Duodenal mucosa (tissue), 2 donors: Measurements from ENCODE around the gene CRYBG3.

Experiments
- H3K27ac ChIP-seq: one replicate; pipeline ENCODE4 v1.7.0; 2013; ENCODE audit warnings: low read depth, low read length
- H3K27me3 ChIP-seq, 2 donors: one replicate each; pipeline ENCODE4 v1.7.0; 2013; ENCODE audit warnings: low read length in 2 of 2, control low read depth in 1 of 2; ENCODE audit not compliant: insufficient read depth in 2 of 2, control insufficient read depth in 1 of 2
- H3K36me3 ChIP-seq, 2 donors: one replicate each; pipeline ENCODE4 v1.7.0; 2013; ENCODE audit warnings: low read length in 2 of 2, control low read depth in 1 of 2; ENCODE audit not compliant: insufficient read depth in 2 of 2, control insufficient read depth in 1 of 2
- H3K4me1 ChIP-seq, 2 donors: one replicate each; pipeline ENCODE4 v1.7.0; 2013; ENCODE audit warnings: low read length in 2 of 2, control low read depth in 1 of 2; ENCODE audit not compliant: insufficient read depth in 2 of 2, control insufficient read depth in 1 of 2
- H3K4me3 ChIP-seq, 2 donors: one replicate each; pipeline ENCODE4 v1.7.0; 2013; ENCODE audit warnings: low read length in 2 of 2, low read depth in 1 of 2
- H3K9ac ChIP-seq, 2 donors: one replicate each; pipeline ENCODE4 v1.7.0; 2013; ENCODE audit warnings: low read length in 2 of 2, low read depth in 1 of 2
- H3K9me3 ChIP-seq, 2 donors: one replicate each; pipeline ENCODE4 v1.7.0; 2013; ENCODE audit warnings: low read length in 2 of 2, control low read depth in 1 of 2; ENCODE audit not compliant: control insufficient read depth in 1 of 2

The CRYBG3 gene

GRCh38 chr3:97821774-97822358, at the start of gene CRYBG3:
Gene CRYBG3, plus strand, starts transcription at chr3:97822011. Its CDS starts 196 bp downstream, at chr3:97822207.
- Histone ChIP-seq H3K36me3 (no peaks in the 10 kb centered on the region), H3K9me3 (no peaks in the 10 kb centered on the region), H3K4me3 (peak within 1 kb of the TSS; percentile 89), H3K4me1 (peaks cover 14 to 20% of the 10 kb centered on the region in 2 donors), H3K9ac (peak within 1 kb of the TSS; percentile 71 to 73), H3K27ac (peak within 1 kb of the TSS; percentile 64), H3K27me3 (no peaks in the 10 kb centered on the region)

- no peaks in the 10 kb centered on the region for H3K27me3 ChIP-seq
- no peaks in the 10 kb centered on the region for H3K4me1 ChIP-seq
- no peak overlapping the region for H3K9ac ChIP-seq
- H3K9me3 ChIP-seq, result no peaks in the 10 kb centered on the region
- no peak overlapping the region for H3K27ac ChIP-seq
- H3K4me3 ChIP-seq, result no peak overlapping the region
- no peaks in the 10 kb centered on the region for H3K36me3 ChIP-seq
Observed at GRCh38 chr3:97772926-97773325, 48.9 kb upstream of the CRYBG3 start.

- Histone ChIP-seq H3K9me3 (no peaks in the 10 kb centered on the region), H3K36me3 (no peaks in the 10 kb centered on the region), H3K9ac (no peak overlapping the region), H3K27ac (no peak overlapping the region), H3K4me3 (no peak overlapping the region), H3K4me1 (no peaks in the 10 kb centered on the region), H3K27me3 (no peaks in the 10 kb centered on the region)
Observed at GRCh38 chr3:97778152-97778551, 43.7 kb upstream of the CRYBG3 start.

- Histone ChIP-seq H3K4me3 (no peak overlapping the region), H3K36me3 (no peaks in the 10 kb centered on the region), H3K4me1 (no peaks in the 10 kb centered on the region), H3K27me3 (no peaks in the 10 kb centered on the region), H3K9ac (no peak overlapping the region), H3K9me3 (no peaks in the 10 kb centered on the region), H3K27ac (no peak overlapping the region)
Observed at GRCh38 chr3:97793420-97794019, 28.3 kb upstream of the CRYBG3 start.

GRCh38 chr3:97795951-97796350, 25.9 kb upstream of the CRYBG3 start:
- H3K36me3 ChIP-seq, result no peaks in the 10 kb centered on the region
- H3K9ac ChIP-seq, result no peak overlapping the region

GRCh38 chr3:97804471-97804870, 17.3 kb upstream of the CRYBG3 start:
- Histone ChIP-seq H3K27me3 (no peaks in the 10 kb centered on the region), H3K36me3 (no peaks in the 10 kb centered on the region), H3K4me1 (no peaks in the 10 kb centered on the region), H3K9ac (no peak overlapping the region), H3K9me3 (no peaks in the 10 kb centered on the region), H3K27ac (no peak overlapping the region), H3K4me3 (no peak overlapping the region)

More at GRCh38 chr3:97795951-97796350, 25.9 kb upstream of the CRYBG3 start:
- Histone ChIP-seq H3K4me3 (no peak overlapping the region), H3K27ac (no peak overlapping the region), H3K4me1 (no peaks in the 10 kb centered on the region), H3K27me3 (no peaks in the 10 kb centered on the region), H3K9me3 (no peaks in the 10 kb centered on the region)

GRCh38 chr3:97810779-97811390, 10.9 kb upstream of the CRYBG3 start:
- no peaks in the 10 kb centered on the region for H3K27me3 ChIP-seq
- H3K4me3 ChIP-seq, result no peak overlapping the region
- H3K9me3 ChIP-seq, result no peaks in the 10 kb centered on the region

GRCh38 chr3:97815149-97815917, 6.5 kb upstream of the CRYBG3 start:
- Histone ChIP-seq H3K27ac (no peak overlapping the region), H3K4me3 (no peak overlapping the region), H3K9ac (no peak overlapping the region), H3K36me3 (no peaks in the 10 kb centered on the region), H3K27me3 (no peaks in the 10 kb centered on the region), H3K4me1 (no peaks in the 10 kb centered on the region), H3K9me3 (no peaks in the 10 kb centered on the region)

More at GRCh38 chr3:97810779-97811390, 10.9 kb upstream of the CRYBG3 start:
- H3K27ac ChIP-seq, result no peak overlapping the region
- H3K4me1 ChIP-seq, result no peaks in the 10 kb centered on the region
- H3K9ac ChIP-seq, result no peak overlapping the region
- no peaks in the 10 kb centered on the region for H3K36me3 ChIP-seq

GRCh38 chr3:97816811-97817210, 5.0 kb upstream of the CRYBG3 start:
- Histone ChIP-seq H3K9ac (no peak overlapping the region), H3K4me3 (no peak overlapping the region), H3K36me3 (no peaks in the 10 kb centered on the region), H3K9me3 (no peaks in the 10 kb centered on the region), H3K27ac (no peak overlapping the region), H3K4me1 (peaks cover 6 to 7% of the 10 kb centered on the region in 2 donors), H3K27me3 (no peaks in the 10 kb centered on the region)

GRCh38 chr3:97817965-97818364, 3.8 kb upstream of the CRYBG3 start:
- H3K9me3 ChIP-seq, result no peaks in the 10 kb centered on the region
- H3K36me3 ChIP-seq, result no peaks in the 10 kb centered on the region
- H3K4me1 ChIP-seq, result peaks cover 8 to 10% of the 10 kb centered on the region in 2 donors
- H3K27me3 ChIP-seq, result no peaks in the 10 kb centered on the region
- H3K27ac ChIP-seq, result no peak overlapping the region
- H3K4me3 ChIP-seq, result no peak overlapping the region
- H3K9ac ChIP-seq, result no peak overlapping the region
